Stimulated activated CD4-positive, alpha-beta T cell treated with anti-CD3 and anti-CD28 coated beads, TNF-alpha, amount 100 ng/mL, for 1 hour (primary cell): ENCODE results near the gene INPP5A.
"Not testable (repeated sequence)": the region's sequence is repeated elsewhere in the genome, so short reads cannot be mapped to it uniquely, and the experiment has no call there.

Experiments
- DNase-seq, 3 donors: peaks; one replicate each; pipeline ENCODE4 v3.0.0-alpha.2; 2020; ENCODE audit warnings: low read depth in 3 of 3, low spot score in 1 of 3

The INPP5A gene

DNA sequence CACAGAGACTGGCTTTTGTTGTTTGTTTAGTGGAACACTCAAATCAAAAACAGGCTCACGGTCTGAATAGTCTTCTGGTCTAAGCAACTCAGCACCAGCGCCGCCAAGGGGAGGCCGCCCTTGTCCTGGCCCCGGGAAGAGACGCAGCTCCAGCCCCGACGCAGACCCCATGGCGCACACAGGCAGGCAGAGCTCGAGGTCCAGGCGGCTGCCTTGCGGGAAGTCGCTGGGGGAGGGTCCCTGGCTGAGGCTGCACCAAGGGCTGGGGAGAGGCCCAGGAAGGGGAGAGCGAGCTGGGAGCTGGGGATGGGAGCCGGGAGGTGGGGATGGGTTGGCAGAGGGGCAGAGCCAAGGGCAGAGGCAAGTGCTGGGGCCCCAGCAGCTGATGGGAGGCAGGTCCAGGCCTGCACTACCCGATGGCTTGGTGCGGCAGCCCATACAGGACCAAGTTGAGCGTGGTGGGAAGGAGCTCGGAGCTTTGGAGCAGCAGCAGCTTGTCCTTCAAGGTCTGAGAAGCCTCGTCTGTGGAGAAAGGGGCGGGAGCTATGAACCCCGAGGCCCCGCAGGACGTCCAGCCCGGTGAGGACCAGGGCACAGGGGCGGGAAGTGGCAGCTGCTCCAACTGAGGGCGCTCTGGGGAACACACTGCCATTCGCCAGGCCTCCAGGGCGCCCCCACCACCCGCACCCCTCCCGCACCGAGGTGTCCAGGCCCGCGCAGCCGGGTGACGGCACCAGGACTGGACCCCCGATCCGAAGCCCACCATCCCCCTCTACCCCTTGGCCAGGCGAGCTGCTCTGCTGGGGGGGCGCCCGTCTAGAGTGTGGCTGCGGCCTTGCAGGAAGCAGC is 271.0 kb downstream of the INPP5A start:
- DNase-seq, result no peak

DNA sequence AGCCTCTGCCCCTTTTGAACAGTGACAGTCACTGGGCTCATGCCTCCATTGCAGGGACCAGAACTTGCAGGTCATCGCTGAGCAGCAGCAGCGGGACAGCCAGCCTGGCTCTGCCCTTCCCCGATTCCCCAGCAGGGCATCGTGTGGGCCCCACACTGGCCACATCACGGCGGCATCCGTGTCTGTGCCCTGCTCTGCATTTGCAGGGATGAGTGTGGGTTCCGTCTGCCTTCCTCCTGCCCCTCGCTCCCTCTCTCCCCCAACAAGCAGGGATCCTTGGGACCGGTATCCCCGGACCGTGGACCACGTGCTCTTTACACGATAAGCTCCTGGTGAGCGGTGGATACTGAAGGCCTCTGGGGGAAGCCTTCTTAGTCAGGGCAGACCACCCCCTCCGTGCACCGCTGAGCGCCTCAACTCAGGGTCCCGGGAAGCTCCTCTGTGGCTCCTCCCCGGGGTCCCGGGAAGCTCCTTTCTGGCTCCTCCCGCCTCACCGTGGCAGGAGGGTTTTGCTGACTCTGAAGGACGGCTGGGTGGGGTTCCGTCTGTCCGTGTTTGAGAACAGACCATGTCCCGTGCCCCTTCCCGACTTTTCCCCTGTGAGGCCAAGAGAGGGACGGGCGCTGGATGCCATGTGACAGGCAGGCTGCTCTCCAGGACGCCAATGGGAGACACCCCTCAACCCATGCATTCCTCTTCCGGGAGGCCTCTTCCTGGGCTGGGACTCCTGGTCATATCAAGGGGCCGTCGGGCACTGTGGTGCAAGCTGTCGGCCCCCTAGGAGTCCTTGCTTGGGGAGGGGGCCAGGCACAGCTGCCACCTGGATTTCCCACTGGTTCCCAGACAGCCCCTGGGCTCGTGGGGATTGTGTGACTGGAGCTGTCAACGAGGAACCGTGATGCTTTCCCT is 271.9 kb downstream of the INPP5A start:
- DNase-seq, result no peak

DNA sequence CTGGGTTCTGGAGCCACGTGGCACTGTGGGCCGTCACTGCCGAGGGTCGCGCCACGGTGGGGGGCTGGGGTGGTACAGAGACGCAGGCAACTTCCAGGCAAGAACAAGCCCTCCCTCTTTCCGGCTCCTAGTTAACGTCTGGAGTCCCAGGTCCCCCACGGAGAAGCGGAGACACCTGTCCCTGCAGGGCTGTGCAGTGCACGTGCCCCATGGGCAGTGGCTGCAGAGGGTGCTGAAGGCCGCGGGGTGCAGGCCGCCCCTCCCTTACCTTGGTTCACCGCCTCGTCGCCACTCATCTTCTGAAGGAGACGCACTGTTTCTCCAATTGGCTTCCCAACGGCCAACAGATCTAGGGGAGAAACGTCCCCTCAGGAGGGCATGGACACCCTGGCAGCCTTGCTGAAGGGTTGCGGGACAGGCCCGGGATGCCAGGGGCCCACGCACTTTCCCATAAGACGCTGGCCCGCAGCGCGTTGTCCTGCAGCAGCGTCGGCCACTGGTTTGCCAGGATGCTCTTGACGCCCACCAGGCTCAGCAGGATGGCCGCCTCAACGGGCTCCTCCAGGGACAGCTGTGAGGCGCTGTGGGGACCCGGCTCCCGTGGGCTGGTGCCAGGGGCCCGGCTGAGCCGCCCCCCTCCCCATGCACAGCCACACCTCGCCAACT is 272.7 kb downstream of the INPP5A start:
- no peak for DNase-seq

DNA sequence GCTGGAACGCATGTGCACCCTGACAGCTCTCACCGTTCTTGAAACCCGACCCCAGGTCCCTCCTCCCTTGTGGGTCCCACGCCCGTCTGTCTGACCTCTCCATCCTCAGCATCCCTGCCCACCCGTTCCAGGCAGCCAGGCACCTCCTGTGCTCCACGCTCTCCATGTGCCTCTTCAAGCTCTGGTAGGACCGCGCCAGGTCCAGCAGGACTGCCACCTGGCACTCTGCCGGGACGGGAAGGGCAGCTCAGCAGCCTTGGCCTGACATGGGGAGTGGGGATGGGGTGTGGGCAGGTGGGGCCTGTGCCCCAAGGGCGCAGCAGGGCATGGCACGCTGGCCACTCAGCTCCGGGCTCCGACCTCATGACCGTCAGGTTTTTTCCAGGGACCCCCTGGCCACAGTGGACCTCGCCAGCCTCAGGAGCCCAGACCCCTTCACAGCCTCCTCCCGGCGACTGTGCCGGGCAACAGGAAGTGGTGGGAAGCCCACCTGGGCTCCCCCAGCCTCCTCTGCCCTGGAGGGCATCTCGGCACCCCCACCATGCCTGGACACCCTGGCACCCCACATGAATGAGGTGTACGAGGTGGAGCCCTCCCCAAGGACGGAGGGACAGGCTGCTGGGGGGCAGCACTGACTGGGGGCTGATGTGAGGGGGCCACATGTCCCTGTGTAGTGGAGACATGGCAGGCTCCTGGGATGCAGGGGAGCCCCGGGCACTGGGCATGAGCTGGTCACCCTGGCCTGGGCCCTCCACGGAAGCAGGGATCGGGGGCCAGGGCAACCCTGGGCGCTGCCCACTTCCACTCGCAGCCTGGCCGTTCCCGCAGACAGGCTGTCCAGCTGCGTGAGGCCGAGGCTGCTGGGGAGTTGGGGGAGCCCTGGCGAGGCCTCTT is 273.5 kb downstream of the INPP5A start:
- DNase-seq, result no peak

DNA sequence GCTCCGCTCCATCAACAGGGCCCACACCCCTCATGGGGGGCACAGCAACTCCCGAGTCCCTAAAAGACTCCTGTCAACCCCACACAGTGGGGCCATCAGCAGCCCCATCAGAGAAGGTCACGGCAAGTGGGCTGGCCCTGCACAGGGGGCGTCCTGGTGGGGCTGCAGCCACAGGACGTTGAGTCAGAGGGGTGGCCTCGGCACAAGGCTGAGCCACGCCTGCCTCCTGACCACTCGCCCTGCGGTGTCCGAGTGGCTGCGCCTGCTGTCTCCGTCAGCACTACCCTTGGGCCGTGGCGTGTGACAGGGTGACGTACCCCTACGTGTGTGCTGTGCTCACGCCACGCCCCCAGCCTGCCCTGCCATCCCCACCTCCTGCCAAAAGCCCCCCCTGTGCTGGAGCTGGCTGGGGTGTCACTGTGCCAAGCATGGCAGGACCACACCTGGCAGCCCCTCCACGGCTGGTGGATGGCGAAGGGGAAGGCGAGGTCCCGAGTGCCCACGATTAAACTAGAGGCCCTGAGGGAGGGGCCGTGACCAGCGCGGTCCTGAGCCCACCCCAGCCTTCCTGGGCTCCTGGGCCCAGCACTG is 274.4 kb downstream of the INPP5A start:
- DNase-seq, result no peak

DNA sequence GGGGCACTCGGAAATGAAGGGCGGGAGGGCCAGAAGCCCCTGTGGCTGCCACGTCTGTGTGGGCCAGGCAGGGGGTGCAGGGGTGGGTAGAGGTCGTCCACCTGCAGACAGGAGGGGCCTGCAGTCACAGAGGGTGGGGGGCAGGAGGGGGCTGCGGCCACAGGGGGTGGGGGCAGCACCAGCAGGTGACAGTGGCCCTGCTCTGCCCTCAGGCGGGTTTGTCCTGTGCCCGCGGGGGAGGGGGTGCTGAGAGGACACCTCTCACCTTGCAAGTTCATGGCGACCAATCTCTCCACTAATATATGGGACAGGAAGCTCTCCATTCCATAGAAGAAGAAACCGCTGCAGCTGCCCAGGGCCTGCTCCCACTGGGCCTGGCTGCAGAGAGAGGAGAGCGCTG is 274.9 kb downstream of the INPP5A start:
- DNase-seq, result no peak

DNA sequence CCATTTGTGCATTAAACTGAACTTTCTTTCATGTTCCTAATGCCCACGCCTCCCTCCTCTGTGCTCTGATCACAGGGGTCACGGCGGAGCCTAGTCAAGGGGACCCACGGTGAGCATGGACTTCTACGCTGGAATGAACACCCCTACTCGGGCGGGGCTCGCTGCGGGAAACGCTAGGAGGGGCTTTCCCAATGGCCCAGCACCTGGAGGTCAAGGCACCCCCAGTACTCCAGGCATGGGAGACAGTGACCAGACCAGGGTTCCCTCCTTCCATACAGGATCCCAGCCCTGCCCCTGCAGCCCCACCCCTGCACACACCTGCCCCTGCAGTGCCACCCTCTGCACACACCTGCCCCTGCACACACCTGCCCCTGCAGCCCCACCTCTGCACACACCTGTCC is 275.4 kb downstream of the INPP5A start:
- no peak for DNase-seq

DNA sequence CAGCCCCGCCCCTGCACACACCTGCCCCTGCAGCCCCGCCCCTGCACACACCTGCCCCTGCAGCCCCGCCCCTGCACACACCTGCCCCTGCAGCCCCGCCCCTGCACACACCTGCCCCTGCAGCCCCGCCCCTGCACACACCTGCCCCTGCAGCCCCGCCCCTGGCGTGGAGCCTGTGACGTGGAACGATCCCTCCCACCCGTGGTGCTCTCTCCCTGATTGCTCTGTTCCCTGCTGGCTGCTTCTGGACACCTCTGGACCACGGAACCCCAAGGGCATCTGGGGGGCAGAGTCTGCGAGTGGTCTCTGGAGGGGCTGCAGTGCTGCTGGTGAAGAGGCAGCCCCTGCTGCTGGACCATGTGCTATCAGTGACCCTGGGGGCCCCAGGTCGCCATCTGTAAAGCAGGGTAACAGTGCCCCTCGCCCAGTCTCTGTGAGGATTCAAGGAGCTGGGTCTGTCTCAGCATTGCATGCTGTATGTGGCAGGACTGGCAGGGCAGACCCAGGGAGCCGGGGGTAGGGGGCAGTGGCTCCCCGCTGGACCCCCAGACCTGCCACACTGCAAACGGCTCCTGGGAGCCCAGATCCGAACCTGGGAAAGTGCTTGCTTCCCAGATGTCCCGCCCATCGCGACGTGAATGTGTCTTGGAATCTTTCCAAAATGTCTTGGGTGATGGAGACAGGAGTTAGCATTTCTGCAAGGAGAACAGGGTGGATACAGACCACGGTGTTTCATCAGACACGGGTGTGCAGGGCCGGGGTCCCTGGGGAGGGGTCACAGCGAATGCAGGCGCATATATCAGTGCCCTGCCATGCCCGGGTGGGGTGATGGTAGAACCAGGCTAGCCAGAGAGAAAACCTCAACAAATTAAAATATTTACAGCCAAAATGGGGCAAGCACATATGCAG is 276.2 kb downstream of the INPP5A start:
- no peak for DNase-seq

DNA sequence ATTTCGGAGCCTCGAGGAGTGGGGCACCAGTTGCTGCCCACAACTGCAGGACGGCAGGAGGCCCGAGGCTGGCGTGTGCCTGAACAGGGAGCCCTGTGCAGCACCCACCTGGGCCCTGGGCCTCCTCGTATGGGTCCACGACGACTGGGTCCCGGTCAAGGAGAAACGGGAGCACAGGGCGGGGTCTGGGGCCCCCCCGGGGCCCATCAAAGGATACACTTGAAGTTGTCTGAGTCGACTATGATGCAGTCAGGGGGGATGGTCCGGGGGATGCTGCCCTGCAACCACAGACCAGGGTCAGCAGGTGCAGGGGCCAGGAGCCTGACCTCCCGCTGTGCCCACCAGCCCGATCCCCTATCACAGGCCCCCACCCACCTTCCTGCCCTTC is 276.9 kb downstream of the INPP5A start:
- no peak for DNase-seq

DNA sequence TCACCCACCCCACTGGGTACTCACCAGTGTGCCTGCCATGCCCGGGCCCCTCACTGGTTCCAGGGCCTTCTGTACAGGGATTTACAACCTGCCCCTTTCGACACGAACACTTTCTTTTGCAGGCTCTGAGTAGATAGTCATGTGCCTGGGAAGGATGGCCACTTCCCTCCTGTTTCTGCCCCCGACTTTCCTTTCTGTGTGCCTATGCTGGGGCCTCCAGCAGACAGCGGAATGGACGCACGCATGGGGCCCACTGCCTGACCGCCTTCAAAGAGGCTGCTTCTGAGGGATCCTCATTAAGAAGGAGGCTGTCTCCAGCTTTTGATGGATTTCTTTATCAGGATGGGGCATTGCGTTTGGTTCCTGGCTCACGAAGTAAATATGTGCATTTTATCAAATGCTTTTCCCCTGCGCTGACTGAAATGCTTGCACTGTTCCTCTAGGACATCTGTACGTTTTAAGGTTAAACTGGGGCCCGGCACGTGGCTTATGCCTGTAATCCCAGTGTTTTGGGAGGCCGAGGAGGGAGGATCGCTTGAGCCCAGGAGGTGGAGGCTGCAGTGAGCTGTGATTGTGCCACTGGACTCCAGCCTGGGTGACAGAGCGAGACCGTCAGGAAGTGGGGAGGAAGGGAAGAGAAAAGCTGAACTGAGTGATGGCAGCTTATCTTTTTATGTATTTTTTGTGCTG is 277.7 kb downstream of the INPP5A start:
- DNase-seq, result no peak

DNA sequence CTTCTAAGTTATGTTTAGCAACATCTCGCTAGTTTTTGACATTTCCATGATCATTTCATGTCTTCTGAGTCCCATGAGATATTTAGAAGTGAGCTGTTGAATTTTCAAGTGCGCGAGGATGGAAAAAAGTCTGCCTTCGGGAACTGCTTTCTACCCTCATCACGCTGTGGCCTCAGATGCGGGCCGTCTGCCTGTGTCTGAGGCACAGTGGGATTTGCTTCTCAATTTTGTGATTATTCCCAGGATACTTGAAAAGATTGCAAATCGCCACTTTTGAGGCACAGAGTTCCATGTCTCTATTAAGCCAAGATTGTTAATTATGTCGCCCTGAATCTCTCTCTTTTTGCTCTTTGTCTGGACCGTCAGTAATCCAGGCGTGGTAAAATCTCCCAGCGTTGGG is 279.1 kb downstream of the INPP5A start:
- no peak for DNase-seq

DNA sequence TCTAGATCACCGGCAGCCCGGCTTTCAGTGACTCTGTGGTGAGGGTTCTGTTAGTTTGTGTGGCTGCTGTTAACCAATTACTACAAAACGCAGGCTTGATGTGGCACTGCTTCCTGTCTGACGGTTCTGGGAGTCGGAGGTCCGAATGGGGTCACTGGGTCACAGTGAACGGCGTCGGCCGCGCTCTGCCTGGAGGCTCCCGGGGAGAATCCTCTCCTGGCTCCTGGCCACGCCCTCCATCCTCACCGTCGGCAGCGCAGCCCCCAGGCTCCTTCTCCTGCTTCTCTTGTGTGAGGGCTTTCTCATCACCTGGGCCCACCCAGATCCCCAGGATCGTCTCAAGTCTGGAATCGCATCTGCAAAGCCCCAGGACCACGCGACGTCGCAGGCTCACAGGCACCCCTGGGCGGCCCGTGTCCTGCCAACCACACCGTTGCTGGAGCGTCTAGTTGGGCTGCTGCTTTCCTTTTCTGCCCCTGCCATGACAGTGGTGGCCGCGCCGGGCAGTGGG is 280.2 kb downstream of the INPP5A start:
- no peak for DNase-seq

DNA sequence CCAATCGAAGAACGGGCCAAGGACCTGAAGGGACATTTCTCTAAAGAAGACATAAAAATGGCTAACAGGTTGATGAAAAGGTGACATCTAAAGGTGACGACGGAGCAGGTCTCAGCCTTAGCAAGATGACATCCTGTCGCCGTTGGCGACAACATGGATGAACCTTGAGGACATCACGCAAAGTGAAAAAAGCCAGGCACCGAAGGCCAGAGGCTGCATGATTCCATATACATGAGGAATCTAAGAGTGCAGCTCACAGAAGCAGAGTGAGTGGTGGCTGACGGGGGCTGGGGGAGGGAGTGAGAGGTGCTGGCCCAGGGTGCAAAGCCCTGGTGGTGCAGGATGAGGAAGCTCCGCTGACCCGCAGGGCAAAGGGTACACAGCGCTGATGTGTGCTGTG is 282.5 kb downstream of the INPP5A start:
- DNase-seq, result no peak

DNA sequence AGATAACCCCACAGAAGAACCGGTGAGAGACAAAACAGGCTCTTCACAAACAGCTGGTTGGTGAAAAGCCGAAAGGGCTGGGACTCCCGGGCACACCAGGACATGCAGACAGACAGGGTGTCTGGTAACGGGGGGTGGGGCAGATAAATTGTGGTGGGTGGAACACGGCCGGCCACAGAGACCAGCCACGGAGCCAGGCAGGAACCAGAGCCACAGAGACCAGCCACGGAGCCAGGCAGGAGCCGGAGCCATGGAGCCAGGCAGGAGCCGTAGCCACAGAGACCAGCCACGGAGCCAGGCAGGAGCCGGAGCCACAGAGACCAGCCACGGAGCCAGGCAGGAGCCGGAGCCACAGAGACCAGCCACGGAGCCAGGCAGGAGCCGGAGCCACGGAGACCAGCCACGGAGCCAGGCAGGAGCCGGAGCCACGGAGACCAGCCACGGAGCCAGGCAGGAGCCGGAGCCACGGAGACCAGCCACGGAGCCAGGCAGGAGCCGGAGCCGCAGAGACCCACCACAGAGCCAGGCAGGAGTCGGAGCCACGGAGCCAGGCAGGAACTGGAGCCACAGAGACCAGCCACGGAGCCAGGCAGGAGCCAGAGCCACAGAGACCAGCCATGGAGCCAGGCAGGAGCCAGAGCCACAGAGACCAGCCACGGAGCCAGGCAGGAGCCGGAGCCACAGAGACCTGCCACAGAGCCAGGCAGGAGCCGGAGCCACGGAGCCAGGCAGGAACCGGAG is 288.4 kb downstream of the INPP5A start:
- not testable (repeated sequence) for DNase-seq

DNA sequence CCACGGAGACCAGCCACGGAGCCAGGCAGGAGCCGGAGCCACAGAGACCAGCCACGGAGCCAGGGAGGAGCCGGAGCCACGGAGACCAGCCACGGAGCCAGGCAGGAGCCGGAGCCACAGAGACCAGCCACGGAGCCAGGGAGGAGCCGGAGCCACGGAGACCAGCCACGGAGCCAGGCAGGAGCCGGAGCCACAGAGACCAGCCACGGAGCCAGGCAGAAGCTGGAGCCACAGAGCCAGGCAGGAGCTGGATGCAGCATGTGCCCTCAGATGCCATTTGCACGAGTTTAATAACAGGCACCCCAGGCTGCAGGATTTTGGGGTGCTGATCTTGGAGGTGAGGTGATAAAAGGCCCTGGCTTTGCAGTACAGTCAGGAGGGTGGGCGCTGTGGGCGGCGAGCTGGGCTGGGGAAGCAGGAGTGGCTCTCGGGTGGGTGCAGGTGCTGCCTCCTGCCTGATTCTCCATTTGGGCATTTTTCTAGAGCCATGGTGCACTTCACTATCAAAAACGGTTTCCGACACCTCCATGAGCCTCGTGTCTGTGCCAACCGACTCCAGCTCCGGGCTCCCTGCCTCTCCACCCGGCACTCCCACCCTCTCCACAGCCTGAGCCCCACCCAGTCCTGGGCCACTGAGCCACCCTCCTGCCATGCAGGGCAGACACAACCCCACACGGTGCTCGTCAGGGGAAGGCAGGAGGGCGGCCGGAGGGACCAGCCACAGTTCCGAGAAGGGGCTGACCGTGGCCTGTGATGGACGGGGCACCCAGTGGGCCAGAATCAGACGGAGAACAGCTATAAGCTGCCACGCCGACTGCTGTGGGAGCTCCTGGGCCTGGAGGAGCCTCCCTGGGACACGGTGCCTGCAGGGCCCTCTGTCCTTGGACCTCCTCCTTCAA is 289.2 kb downstream of the INPP5A start:
- DNase-seq, result no peak

DNA sequence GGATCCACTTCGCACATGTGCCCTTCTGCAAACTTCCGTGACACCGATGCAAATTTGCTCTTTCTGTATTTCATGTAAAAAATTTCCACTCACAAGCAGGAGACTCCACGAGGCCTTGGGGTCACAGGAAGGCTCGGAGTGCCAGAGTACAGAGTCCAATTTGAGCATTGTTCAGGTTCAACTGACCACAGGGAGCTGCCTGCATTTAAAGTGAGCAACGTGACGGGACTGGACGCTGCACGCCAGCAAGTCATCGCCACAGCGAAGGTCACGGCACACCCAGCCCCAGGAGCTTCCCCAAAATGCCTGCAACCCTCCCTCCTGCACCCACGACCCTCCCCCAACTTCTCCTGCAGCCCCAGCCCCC is 289.8 kb downstream of the INPP5A start:
- DNase-seq, result no peak
